GM19468 (cell line): ENCODE results near the gene BGLAP.

Source experiments
- ATAC-seq: cut with Tn5 transposase; IDR thresholded peaks from one replicate; pipeline ENCODE4 v1.9.1; 2021; ENCODE audit warnings: mild to moderate bottlenecking, moderate library complexity, moderate number of reproducible peaks; ENCODE audit not compliant: unreplicated experiment; ENCODE audit errors: extremely low read depth

The BGLAP gene

GRCh38 chr1:156225677-156226014 is 16.3 kb upstream of the BGLAP start:
- ATAC-seq, result no peak

GRCh38 chr1:156226116-156226538 is 15.9 kb upstream of the BGLAP start:
- peak; percentile 36 for ATAC-seq

GRCh38 chr1:156226782-156227181 is 15.2 kb upstream of the BGLAP start:
- ATAC-seq, result no peak

GRCh38 chr1:156228501-156228900 is 13.5 kb upstream of the BGLAP start:
- ATAC-seq, result no peak

GRCh38 chr1:156229809-156230472 is 12.0 kb upstream of the BGLAP start:
- ATAC-seq, result no peak

- ATAC-seq, result no peak
Measured at GRCh38 chr1:156230473-156230837, 11.5 kb upstream of the BGLAP start.

GRCh38 chr1:156232201-156232894 is 9.6 kb upstream of the BGLAP start:
- no peak for ATAC-seq

- no peak for ATAC-seq
Measured at GRCh38 chr1:156233426-156234127, 8.4 kb upstream of the BGLAP start.

GRCh38 chr1:156236164-156236563 is 5.8 kb upstream of the BGLAP start:
- no peak for ATAC-seq

- no peak for ATAC-seq
Measured at GRCh38 chr1:156238248-156238647, 3.7 kb upstream of the BGLAP start.

- no peak for ATAC-seq
Measured at GRCh38 chr1:156241311-156241811, 623 bp upstream of the BGLAP start.

GRCh38 chr1:156242738-156243137 is 754 bp downstream of the BGLAP start:
- ATAC-seq, result no peak

GRCh38 chr1:156244126-156244525 is 2.1 kb downstream of the BGLAP start:
- no peak for ATAC-seq

- ATAC-seq, result no peak
Measured at GRCh38 chr1:156244712-156245111, 2.7 kb downstream of the BGLAP start.

- no peak for ATAC-seq
Measured at GRCh38 chr1:156245451-156246232, 3.7 kb downstream of the BGLAP start.

GRCh38 chr1:156246241-156246780 is 4.3 kb downstream of the BGLAP start:
- no peak for ATAC-seq

- ATAC-seq, result no peak
Measured at GRCh38 chr1:156246781-156247459, 4.9 kb downstream of the BGLAP start.

- ATAC-seq, result no peak
Measured at GRCh38 chr1:156247460-156248322, 5.7 kb downstream of the BGLAP start, which contains the start of gene PAQR6. TSS of gene PAQR6 (minus strand) at chr1:156248056. CDS start at chr1:156246731, 1,325 bp downstream.

- no peak for ATAC-seq
Measured at GRCh38 chr1:156248323-156248683, 6.3 kb downstream of the BGLAP start.
